ENCODE results near the gene PLXNA4.

The PLXNA4 gene

GRCh38 chr7:132575982-132576720, at the start of gene PLXNA4:
Gene PLXNA4 (minus strand): TSS chr7:132576470. CDS start chr7:132508693, 67,777 bp downstream.
- H3K27ac ChIP-seq (ENCODE audit: low read depth, low read length), result no peak within 1 kb of the TSS
- H3K9me3 ChIP-seq (ENCODE audit: low read length), result no peaks in the 10 kb centered on the region
- H3K4me3 ChIP-seq (ENCODE audit: low read depth in 1 of 2, low read length in 2 of 2), result peak within 1 kb of the TSS; percentile 59 to 63
- peaks cover 41 to 53% of the 10 kb centered on the region in 2 donors for H3K27me3 ChIP-seq (ENCODE audit: control insufficient read depth in 1 of 2, insufficient read depth in 2 of 2, low read length in 2 of 2)
- H3K4me1 ChIP-seq (ENCODE audit: insufficient read depth, low read length), result peaks cover 18% of the 10 kb centered on the region
- H3K9ac ChIP-seq (ENCODE audit: low read length), result no peak within 1 kb of the TSS
- no peaks in the 10 kb centered on the region for H3K36me3 ChIP-seq (ENCODE audit: insufficient read depth, low read length)

GRCh38 chr7:132625651-132626050, 49.4 kb upstream of the PLXNA4 start:
- no peaks in the 10 kb centered on the region for H3K9me3 ChIP-seq (ENCODE audit: low read length)
- no peak overlapping the region for H3K9ac ChIP-seq (ENCODE audit: low read length)
- H3K4me1 ChIP-seq (ENCODE audit: insufficient read depth, low read length), result no peaks in the 10 kb centered on the region

GRCh38 chr7:132622081-132622480, 45.8 kb upstream of the PLXNA4 start:
- Histone ChIP-seq H3K27me3 (ENCODE audit: control insufficient read depth in 1 of 2, insufficient read depth in 2 of 2, low read length in 2 of 2) (no peaks in the 10 kb centered on the region), H3K9ac (ENCODE audit: low read length) (no peak overlapping the region), H3K36me3 (ENCODE audit: insufficient read depth, low read length) (no peaks in the 10 kb centered on the region), H3K4me1 (ENCODE audit: insufficient read depth, low read length) (no peaks in the 10 kb centered on the region), H3K9me3 (ENCODE audit: low read length) (no peaks in the 10 kb centered on the region), H3K27ac (ENCODE audit: low read depth, low read length) (no peak overlapping the region), H3K4me3 (ENCODE audit: low read depth in 1 of 2, low read length in 2 of 2) (no peak overlapping the region)

More at GRCh38 chr7:132625651-132626050, 49.4 kb upstream of the PLXNA4 start:
- Histone ChIP-seq H3K27ac (ENCODE audit: low read depth, low read length) (no peak overlapping the region), H3K27me3 (ENCODE audit: control insufficient read depth in 1 of 2, insufficient read depth in 2 of 2, low read length in 2 of 2) (no peaks in the 10 kb centered on the region), H3K4me3 (ENCODE audit: low read depth in 1 of 2, low read length in 2 of 2) (no peak overlapping the region), H3K36me3 (ENCODE audit: insufficient read depth, low read length) (no peaks in the 10 kb centered on the region)

GRCh38 chr7:132619967-132620366, 43.7 kb upstream of the PLXNA4 start:
- Histone ChIP-seq H3K9me3 (ENCODE audit: low read length) (no peaks in the 10 kb centered on the region), H3K36me3 (ENCODE audit: insufficient read depth, low read length) (no peaks in the 10 kb centered on the region), H3K27ac (ENCODE audit: low read depth, low read length) (no peak overlapping the region), H3K27me3 (ENCODE audit: control insufficient read depth in 1 of 2, insufficient read depth in 2 of 2, low read length in 2 of 2) (no peaks in the 10 kb centered on the region), H3K4me1 (ENCODE audit: insufficient read depth, low read length) (no peaks in the 10 kb centered on the region), H3K9ac (ENCODE audit: low read length) (no peak overlapping the region), H3K4me3 (ENCODE audit: low read depth in 1 of 2, low read length in 2 of 2) (no peak overlapping the region)

GRCh38 chr7:132618956-132619305, 42.7 kb upstream of the PLXNA4 start:
- Histone ChIP-seq H3K36me3 (ENCODE audit: insufficient read depth, low read length) (no peaks in the 10 kb centered on the region), H3K27ac (ENCODE audit: low read depth, low read length) (no peak overlapping the region), H3K9ac (ENCODE audit: low read length) (no peak overlapping the region), H3K4me3 (ENCODE audit: low read depth in 1 of 2, low read length in 2 of 2) (no peak overlapping the region), H3K27me3 (ENCODE audit: control insufficient read depth in 1 of 2, insufficient read depth in 2 of 2, low read length in 2 of 2) (no peaks in the 10 kb centered on the region), H3K9me3 (ENCODE audit: low read length) (no peaks in the 10 kb centered on the region), H3K4me1 (ENCODE audit: insufficient read depth, low read length) (no peaks in the 10 kb centered on the region)

- Histone ChIP-seq H3K36me3 (ENCODE audit: insufficient read depth, low read length) (no peaks in the 10 kb centered on the region), H3K27me3 (ENCODE audit: control insufficient read depth in 1 of 2, insufficient read depth in 2 of 2, low read length in 2 of 2) (no peaks in the 10 kb centered on the region), H3K9ac (ENCODE audit: low read length) (no peak overlapping the region), H3K27ac (ENCODE audit: low read depth, low read length) (no peak overlapping the region), H3K4me3 (ENCODE audit: low read depth in 1 of 2, low read length in 2 of 2) (no peak overlapping the region), H3K4me1 (ENCODE audit: insufficient read depth, low read length) (no peaks in the 10 kb centered on the region), H3K9me3 (ENCODE audit: low read length) (no peaks in the 10 kb centered on the region)
Observed at GRCh38 chr7:132618271-132618955, 42.1 kb upstream of the PLXNA4 start.

- Histone ChIP-seq H3K9me3 (ENCODE audit: low read length) (no peaks in the 10 kb centered on the region), H3K4me3 (ENCODE audit: low read depth in 1 of 2, low read length in 2 of 2) (peak overlapping the region; percentile 28 to 32), H3K9ac (ENCODE audit: low read length) (no peak overlapping the region), H3K36me3 (ENCODE audit: insufficient read depth, low read length) (no peaks in the 10 kb centered on the region), H3K4me1 (ENCODE audit: insufficient read depth, low read length) (no peaks in the 10 kb centered on the region), H3K27ac (ENCODE audit: low read depth, low read length) (no peak overlapping the region), H3K27me3 (ENCODE audit: control insufficient read depth in 1 of 2, insufficient read depth in 2 of 2, low read length in 2 of 2) (no peaks in the 10 kb centered on the region)
Observed at GRCh38 chr7:132614428-132615318, 38.4 kb upstream of the PLXNA4 start.

GRCh38 chr7:132613737-132614136, 37.5 kb upstream of the PLXNA4 start:
- no peaks in the 10 kb centered on the region for H3K9me3 ChIP-seq (ENCODE audit: low read length)
- H3K36me3 ChIP-seq (ENCODE audit: insufficient read depth, low read length), result no peaks in the 10 kb centered on the region
- no peaks in the 10 kb centered on the region for H3K4me1 ChIP-seq (ENCODE audit: insufficient read depth, low read length)
- H3K9ac ChIP-seq (ENCODE audit: low read length), result no peak overlapping the region
- H3K4me3 ChIP-seq (ENCODE audit: low read depth in 1 of 2, low read length in 2 of 2), result no peak overlapping the region
- H3K27ac ChIP-seq (ENCODE audit: low read depth, low read length), result no peak overlapping the region
- H3K27me3 ChIP-seq (ENCODE audit: control insufficient read depth in 1 of 2, insufficient read depth in 2 of 2, low read length in 2 of 2), result no peaks in the 10 kb centered on the region

- Histone ChIP-seq H3K4me3 (ENCODE audit: low read depth in 1 of 2, low read length in 2 of 2) (no peak overlapping the region), H3K4me1 (ENCODE audit: insufficient read depth, low read length) (no peaks in the 10 kb centered on the region), H3K9ac (ENCODE audit: low read length) (no peak overlapping the region), H3K27ac (ENCODE audit: low read depth, low read length) (no peak overlapping the region), H3K36me3 (ENCODE audit: insufficient read depth, low read length) (no peaks in the 10 kb centered on the region), H3K27me3 (ENCODE audit: control insufficient read depth in 1 of 2, insufficient read depth in 2 of 2, low read length in 2 of 2) (no peaks in the 10 kb centered on the region), H3K9me3 (ENCODE audit: low read length) (no peaks in the 10 kb centered on the region)
Observed at GRCh38 chr7:132610995-132611394, 34.7 kb upstream of the PLXNA4 start.

- Histone ChIP-seq H3K27ac (ENCODE audit: low read depth, low read length) (no peak overlapping the region), H3K36me3 (ENCODE audit: insufficient read depth, low read length) (no peaks in the 10 kb centered on the region), H3K4me3 (ENCODE audit: low read depth in 1 of 2, low read length in 2 of 2) (no peak overlapping the region), H3K9me3 (ENCODE audit: low read length) (no peaks in the 10 kb centered on the region), H3K9ac (ENCODE audit: low read length) (no peak overlapping the region), H3K4me1 (ENCODE audit: insufficient read depth, low read length) (no peaks in the 10 kb centered on the region), H3K27me3 (ENCODE audit: control insufficient read depth in 1 of 2, insufficient read depth in 2 of 2, low read length in 2 of 2) (no peaks in the 10 kb centered on the region)
Observed at GRCh38 chr7:132609906-132610520, 33.7 kb upstream of the PLXNA4 start.

GRCh38 chr7:132609222-132609621, 33.0 kb upstream of the PLXNA4 start:
- H3K27me3 ChIP-seq (ENCODE audit: control insufficient read depth in 1 of 2, insufficient read depth in 2 of 2, low read length in 2 of 2), result no peaks in the 10 kb centered on the region
- no peaks in the 10 kb centered on the region for H3K36me3 ChIP-seq (ENCODE audit: insufficient read depth, low read length)
- H3K27ac ChIP-seq (ENCODE audit: low read depth, low read length), result no peak overlapping the region
- no peak overlapping the region for H3K4me3 ChIP-seq (ENCODE audit: low read depth in 1 of 2, low read length in 2 of 2)
- no peak overlapping the region for H3K9ac ChIP-seq (ENCODE audit: low read length)
- H3K9me3 ChIP-seq (ENCODE audit: low read length), result no peaks in the 10 kb centered on the region
- no peaks in the 10 kb centered on the region for H3K4me1 ChIP-seq (ENCODE audit: insufficient read depth, low read length)

Data from muscle layer of colon (tissue), 2 donors.